ENCODE measurements around the gene CROCC2.

CROCC2 gene

DNA sequence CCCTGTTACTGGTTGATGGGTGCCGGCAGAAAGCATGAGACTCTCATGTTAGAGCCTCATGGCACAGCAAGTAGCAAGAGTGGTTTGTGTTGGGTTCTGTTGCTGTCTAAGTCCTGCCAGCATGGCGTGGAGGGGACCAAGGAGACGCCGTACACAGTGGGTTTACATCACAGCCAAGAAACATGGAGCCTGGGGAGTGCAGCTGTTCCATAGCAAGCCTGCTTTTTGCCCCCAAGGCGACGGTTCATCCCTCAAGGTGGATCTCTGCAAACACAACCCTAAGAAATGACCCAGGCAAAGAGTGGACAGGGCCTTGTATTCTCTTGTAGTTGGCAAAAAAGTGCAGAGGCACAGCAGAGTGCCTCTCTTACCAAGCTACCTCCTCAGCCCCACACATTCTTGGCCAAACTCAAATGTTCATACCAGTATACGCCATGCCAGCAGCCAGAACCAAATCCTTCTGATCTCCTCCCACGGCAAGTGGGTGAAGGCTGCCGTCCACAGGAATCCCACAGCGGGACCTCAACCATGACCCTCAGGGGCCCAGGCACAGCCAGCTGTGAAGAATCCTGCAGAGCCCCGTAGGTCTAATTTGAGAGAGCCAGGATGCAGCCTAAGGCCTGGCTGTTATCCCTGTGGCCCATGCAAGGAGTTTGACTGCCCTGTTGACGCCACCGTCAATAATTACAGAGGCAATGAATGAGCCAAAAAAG, 111.2 kb downstream of the CROCC2 start:
- Histone ChIP-seq H3K4me1 (ENCODE audit: control insufficient read depth in 1 of 2, insufficient read depth in 2 of 2, low read length in 2 of 2) (no peaks in the 10 kb centered on the region), H3K4me3 (ENCODE audit: low read depth in 1 of 2, low read length in 2 of 2) (no peak overlapping the region), H3K36me3 (ENCODE audit: control insufficient read depth in 1 of 2, insufficient read depth in 2 of 2, low read length in 2 of 2) (no peaks in the 10 kb centered on the region), H3K9me3 (ENCODE audit: control insufficient read depth in 1 of 2, low read length in 2 of 2) (no peaks in the 10 kb centered on the region), H3K27me3 (ENCODE audit: low read depth, low read length) (no peaks in the 10 kb centered on the region), H3K27ac (ENCODE audit: low read length) (no peak overlapping the region)

DNA sequence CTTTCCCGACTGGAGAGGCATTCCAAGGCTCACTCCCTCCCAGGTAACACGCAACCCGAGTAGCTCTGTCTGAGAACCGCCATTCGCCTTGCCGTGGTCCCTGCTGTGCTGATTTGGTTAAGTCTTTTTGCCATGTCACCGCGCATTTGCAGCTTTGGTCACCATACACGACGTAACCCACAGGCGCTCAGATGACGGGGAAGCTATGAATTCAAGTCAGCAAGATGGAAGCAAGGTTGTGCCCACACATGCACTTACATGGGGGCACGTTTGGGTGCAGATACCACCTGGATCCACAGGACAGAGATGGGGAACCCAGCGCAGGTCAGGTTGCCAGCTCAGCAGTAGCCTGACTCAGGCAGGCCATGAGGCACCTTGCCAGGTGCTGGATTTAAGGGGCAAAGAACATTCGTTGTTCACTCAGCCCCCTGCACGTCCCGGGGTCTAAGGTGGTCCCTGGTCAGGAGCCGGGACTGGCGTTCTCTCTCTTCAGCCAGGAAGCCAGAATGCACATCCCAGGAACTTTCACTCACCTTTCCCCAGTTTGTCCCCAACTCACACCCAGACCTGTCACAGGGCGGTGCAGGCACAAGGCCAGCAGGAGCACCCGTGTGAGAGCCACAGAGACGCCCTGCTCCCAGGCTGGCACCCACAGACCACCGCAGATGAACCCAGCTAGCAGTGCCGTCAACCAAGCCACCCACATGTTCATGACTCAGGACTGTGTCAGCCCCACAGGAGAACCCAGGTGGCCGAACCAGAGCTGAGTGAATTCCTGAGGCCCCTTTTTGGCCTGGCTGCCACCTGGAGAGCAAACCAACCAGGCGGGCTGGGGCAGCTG, 112.1 kb downstream of the CROCC2 start:
- no peaks in the 10 kb centered on the region for H3K36me3 ChIP-seq (ENCODE audit: control insufficient read depth in 1 of 2, insufficient read depth in 2 of 2, low read length in 2 of 2)
- H3K27me3 ChIP-seq (ENCODE audit: low read depth, low read length): no peaks in the 10 kb centered on the region
- H3K4me3 ChIP-seq (ENCODE audit: low read depth in 1 of 2, low read length in 2 of 2): no peak overlapping the region
- H3K27ac ChIP-seq (ENCODE audit: low read length): no peak overlapping the region
- H3K9me3 ChIP-seq (ENCODE audit: control insufficient read depth in 1 of 2, low read length in 2 of 2): no peaks in the 10 kb centered on the region
- no peaks in the 10 kb centered on the region for H3K4me1 ChIP-seq (ENCODE audit: control insufficient read depth in 1 of 2, insufficient read depth in 2 of 2, low read length in 2 of 2)

DNA sequence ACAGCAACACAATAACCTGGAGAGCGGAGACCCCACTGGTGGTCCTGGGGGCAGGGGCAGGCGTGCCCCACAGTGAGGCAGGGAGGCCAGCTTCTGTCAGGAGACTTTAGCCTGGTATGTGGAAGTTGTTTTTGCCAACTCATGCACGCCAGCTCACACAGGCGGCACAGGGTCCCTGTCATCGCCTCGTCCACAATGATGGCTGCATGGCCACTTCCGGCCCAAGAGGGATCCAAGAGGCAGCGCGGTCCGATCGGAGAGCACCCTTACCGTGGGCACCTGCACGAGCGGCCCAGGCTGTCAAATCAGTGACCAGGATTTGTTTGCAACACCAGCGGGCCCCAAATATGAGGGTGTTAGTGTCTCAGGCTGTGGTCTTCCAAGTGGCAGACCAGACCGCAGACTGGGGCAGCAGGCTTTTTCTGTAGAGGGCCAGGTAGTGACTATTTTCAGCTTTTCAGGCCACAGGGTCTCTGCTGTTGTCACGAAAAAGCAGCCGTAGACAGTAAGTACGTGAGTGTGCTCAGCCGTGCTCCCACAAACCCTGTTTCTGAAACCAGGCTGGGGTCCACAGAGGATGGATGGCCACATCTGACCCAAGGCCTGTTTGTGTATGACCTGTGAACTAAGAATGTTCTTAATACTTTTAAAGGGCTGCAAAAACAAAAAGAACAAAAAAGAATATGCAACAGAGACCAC, 113.5 kb downstream of the CROCC2 start:
- H3K27ac ChIP-seq (ENCODE audit: low read length): no peak overlapping the region
- H3K27me3 ChIP-seq (ENCODE audit: low read depth, low read length): no peaks in the 10 kb centered on the region
- no peaks in the 10 kb centered on the region for H3K4me1 ChIP-seq (ENCODE audit: control insufficient read depth in 1 of 2, insufficient read depth in 2 of 2, low read length in 2 of 2)
- no peaks in the 10 kb centered on the region for H3K36me3 ChIP-seq (ENCODE audit: control insufficient read depth in 1 of 2, insufficient read depth in 2 of 2, low read length in 2 of 2)
- no peaks in the 10 kb centered on the region for H3K9me3 ChIP-seq (ENCODE audit: control insufficient read depth in 1 of 2, low read length in 2 of 2)
- H3K4me3 ChIP-seq (ENCODE audit: low read depth in 1 of 2, low read length in 2 of 2): no peak overlapping the region

DNA sequence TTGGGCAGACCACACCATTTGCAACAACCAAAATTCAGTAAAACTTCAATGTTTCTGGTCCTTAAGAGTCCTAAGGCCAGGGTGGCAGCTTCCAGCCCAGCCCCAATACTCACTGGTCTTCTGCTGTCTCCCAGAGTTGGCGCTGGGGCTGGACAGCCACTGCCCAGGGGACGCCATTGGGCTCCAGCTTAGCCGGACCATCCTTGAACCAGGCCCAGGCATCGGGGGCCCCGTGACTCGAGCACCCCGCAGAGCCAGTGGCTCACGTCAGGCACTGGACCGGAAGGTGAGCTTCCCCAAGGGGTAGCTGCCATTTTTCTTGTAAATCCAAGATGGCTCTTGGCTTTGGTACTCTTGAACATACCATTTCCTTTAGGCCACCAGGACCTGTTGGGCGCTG, 114.1 kb downstream of the CROCC2 start:
- H3K27me3 ChIP-seq (ENCODE audit: low read depth, low read length): no peaks in the 10 kb centered on the region

DNA sequence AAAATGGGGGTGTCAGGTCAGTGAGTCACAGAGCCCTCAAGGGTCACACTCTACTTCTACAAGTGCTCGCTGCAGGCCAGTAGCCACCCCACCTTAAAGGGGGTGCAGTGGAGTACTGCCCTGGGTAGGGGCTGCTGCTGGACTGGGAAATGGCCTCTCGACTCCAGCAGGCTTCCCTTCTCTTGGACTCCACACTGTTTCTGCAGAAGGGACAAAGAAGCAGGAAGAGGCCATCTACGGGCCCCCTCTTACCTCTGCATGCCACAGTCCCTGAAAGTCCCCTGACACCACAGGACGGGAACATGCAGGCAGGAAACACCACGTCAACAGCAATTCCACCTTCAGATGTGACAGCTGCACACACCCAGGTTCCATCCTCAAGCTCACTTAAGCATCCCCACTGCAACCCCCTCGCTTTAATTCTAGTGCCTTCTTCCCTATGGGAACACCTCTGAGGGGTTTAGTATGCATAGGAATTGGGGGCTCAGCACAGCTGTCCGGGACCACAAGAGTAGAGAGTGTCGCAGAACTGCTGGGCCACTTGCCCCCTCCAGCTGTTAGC, 114.6 kb downstream of the CROCC2 start:
- no peak overlapping the region for H3K4me3 ChIP-seq (ENCODE audit: low read depth in 1 of 2, low read length in 2 of 2)
- peaks cover 7% of the 10 kb centered on the region in 2 donors for H3K9me3 ChIP-seq (ENCODE audit: control insufficient read depth in 1 of 2, low read length in 2 of 2)
- no peak overlapping the region for H3K27ac ChIP-seq (ENCODE audit: low read length)
- H3K27me3 ChIP-seq (ENCODE audit: low read depth, low read length): no peaks in the 10 kb centered on the region
- H3K36me3 ChIP-seq (ENCODE audit: control insufficient read depth in 1 of 2, insufficient read depth in 2 of 2, low read length in 2 of 2): no peaks in the 10 kb centered on the region
- no peaks in the 10 kb centered on the region for H3K4me1 ChIP-seq (ENCODE audit: control insufficient read depth in 1 of 2, insufficient read depth in 2 of 2, low read length in 2 of 2)

More for the DNA sequence above, 114.1 kb downstream of the CROCC2 start:
- Histone ChIP-seq H3K9me3 (ENCODE audit: control insufficient read depth in 1 of 2, low read length in 2 of 2) (peaks cover 2 to 4% of the 10 kb centered on the region in 2 donors), H3K4me3 (ENCODE audit: low read depth in 1 of 2, low read length in 2 of 2) (no peak overlapping the region), H3K27ac (ENCODE audit: low read length) (no peak overlapping the region), H3K4me1 (ENCODE audit: control insufficient read depth in 1 of 2, insufficient read depth in 2 of 2, low read length in 2 of 2) (no peaks in the 10 kb centered on the region), H3K36me3 (ENCODE audit: control insufficient read depth in 1 of 2, insufficient read depth in 2 of 2, low read length in 2 of 2) (no peaks in the 10 kb centered on the region)

DNA sequence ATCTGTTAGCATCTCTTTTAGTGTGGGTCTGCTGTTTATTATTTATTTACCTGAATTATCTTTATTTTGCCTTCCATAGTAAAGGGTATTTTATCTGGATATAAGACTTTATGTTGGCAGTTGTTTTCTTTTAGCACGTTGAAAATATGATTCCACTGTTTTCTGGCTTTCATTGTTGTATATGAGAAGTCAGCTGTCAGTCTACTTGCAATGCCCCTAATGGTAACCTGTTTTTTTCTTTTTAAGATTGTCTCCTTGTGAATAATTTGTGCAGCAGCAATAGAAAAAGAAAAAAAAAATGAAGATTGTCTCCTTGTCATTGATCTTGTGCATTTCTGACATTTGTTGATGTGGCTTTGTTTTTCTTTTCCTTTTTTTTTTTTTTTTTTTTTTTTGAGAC, 119.5 kb downstream of the CROCC2 start:
- Histone ChIP-seq H3K9me3 (ENCODE audit: control insufficient read depth in 1 of 2, low read length in 2 of 2) (peaks cover 12% of the 10 kb centered on the region in 2 donors), H3K36me3 (ENCODE audit: control insufficient read depth in 1 of 2, insufficient read depth in 2 of 2, low read length in 2 of 2) (no peaks in the 10 kb centered on the region), H3K27me3 (ENCODE audit: low read depth, low read length) (no peaks in the 10 kb centered on the region), H3K4me3 (ENCODE audit: low read depth in 1 of 2, low read length in 2 of 2) (peak overlapping the region in 1 of 2 donors; percentile 24), H3K4me1 (ENCODE audit: control insufficient read depth in 1 of 2, insufficient read depth in 2 of 2, low read length in 2 of 2) (no peaks in the 10 kb centered on the region), H3K27ac (ENCODE audit: low read length) (no peak overlapping the region)

DNA sequence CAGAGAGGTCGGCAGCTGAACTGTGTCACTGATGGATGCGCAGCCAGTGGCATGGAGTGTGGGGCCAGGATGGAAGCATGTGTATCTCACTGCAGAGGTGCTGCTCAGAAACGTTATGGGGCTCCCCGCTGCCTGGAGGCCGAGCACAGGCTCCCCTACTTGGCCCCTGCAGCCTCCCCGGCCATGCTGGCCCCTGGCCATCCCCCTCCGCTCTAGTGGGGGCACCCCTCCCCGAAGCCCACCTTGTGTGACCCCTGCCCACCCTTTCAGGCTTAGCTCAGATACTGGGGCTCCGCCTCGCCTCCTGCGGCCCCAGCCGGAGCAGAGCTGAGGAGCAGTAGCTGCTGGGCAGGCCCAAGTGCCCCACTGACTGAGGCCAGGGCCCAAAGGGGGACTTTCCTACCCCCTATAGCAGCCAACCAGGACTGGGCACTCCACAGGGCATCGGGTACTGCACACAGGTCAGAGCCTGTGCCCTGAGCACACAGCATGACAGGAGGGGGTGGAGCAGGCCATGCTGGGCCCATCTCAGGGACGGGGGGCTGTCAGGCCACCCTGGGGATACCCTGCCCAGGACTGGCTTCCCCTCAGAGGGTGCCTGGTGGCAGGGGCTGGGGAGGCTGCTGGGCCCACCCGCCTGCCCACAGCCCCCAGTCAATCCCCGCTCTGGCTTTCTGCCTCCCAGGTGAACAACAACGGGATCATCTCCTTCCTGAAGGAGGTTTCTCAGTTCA, 123.6 kb downstream of the CROCC2 start:
- Histone ChIP-seq H3K27me3 (ENCODE audit: low read depth, low read length) (no peaks in the 10 kb centered on the region), H3K27ac (ENCODE audit: low read length) (no peak overlapping the region), H3K36me3 (ENCODE audit: control insufficient read depth in 1 of 2, insufficient read depth in 2 of 2, low read length in 2 of 2) (peaks cover 0 to 4% of the 10 kb centered on the region in 2 donors), H3K9me3 (ENCODE audit: control insufficient read depth in 1 of 2, low read length in 2 of 2) (peaks cover 12% of the 10 kb centered on the region in 2 donors), H3K4me3 (ENCODE audit: low read depth in 1 of 2, low read length in 2 of 2) (no peak overlapping the region), H3K4me1 (ENCODE audit: control insufficient read depth in 1 of 2, insufficient read depth in 2 of 2, low read length in 2 of 2) (no peaks in the 10 kb centered on the region)

DNA sequence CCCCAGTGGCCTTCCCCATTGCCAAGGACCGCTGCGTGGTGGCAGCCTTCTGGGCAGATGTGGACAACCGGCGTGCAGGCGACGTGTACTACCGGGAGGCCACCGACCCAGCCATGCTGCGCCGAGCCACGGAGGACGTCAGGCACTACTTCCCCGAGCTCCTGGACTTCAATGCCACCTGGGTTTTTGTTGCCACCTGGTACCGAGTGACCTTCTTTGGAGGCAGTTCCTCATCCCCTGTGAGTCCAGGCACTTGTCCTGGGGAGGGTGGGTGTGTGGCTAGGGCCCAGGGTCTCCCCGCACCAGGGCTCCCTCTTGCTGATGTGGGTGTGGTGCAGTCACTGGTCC, 124.2 kb downstream of the CROCC2 start:
- Histone ChIP-seq H3K9me3 (ENCODE audit: control insufficient read depth in 1 of 2, low read length in 2 of 2) (peaks cover 8 to 9% of the 10 kb centered on the region in 2 donors), H3K4me1 (ENCODE audit: control insufficient read depth in 1 of 2, insufficient read depth in 2 of 2, low read length in 2 of 2) (no peaks in the 10 kb centered on the region), H3K27me3 (ENCODE audit: low read depth, low read length) (no peaks in the 10 kb centered on the region), H3K4me3 (ENCODE audit: low read depth in 1 of 2, low read length in 2 of 2) (no peak overlapping the region), H3K27ac (ENCODE audit: low read length) (no peak overlapping the region), H3K36me3 (ENCODE audit: control insufficient read depth in 1 of 2, insufficient read depth in 2 of 2, low read length in 2 of 2) (peaks cover 0 to 4% of the 10 kb centered on the region in 2 donors)

DNA sequence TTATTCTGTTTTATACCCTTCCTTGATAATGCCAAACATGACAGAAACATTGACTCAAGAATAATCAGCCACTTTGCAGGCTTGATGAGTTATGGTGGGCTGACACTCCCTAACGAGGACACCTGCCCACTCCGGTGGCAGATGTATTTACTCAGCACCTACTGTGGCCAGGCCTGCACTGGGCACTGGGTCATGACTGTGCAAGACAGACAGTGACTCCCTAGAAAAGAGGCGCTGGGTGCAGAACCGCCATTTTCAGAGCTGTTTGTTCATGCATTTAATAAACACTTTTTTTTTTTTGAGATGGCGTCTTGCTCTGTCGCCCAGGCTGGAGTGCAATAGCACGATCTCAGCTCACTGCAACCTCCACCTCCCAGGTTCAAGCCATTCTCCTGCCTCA, 124.7 kb downstream of the CROCC2 start:
- Histone ChIP-seq H3K4me1 (ENCODE audit: control insufficient read depth in 1 of 2, insufficient read depth in 2 of 2, low read length in 2 of 2) (no peaks in the 10 kb centered on the region), H3K27me3 (ENCODE audit: low read depth, low read length) (no peaks in the 10 kb centered on the region), H3K36me3 (ENCODE audit: control insufficient read depth in 1 of 2, insufficient read depth in 2 of 2, low read length in 2 of 2) (peaks cover 0 to 4% of the 10 kb centered on the region in 2 donors), H3K4me3 (ENCODE audit: low read depth in 1 of 2, low read length in 2 of 2) (no peak overlapping the region), H3K9me3 (ENCODE audit: control insufficient read depth in 1 of 2, low read length in 2 of 2) (peaks cover 4 to 5% of the 10 kb centered on the region in 2 donors), H3K27ac (ENCODE audit: low read length) (no peak overlapping the region)

DNA sequence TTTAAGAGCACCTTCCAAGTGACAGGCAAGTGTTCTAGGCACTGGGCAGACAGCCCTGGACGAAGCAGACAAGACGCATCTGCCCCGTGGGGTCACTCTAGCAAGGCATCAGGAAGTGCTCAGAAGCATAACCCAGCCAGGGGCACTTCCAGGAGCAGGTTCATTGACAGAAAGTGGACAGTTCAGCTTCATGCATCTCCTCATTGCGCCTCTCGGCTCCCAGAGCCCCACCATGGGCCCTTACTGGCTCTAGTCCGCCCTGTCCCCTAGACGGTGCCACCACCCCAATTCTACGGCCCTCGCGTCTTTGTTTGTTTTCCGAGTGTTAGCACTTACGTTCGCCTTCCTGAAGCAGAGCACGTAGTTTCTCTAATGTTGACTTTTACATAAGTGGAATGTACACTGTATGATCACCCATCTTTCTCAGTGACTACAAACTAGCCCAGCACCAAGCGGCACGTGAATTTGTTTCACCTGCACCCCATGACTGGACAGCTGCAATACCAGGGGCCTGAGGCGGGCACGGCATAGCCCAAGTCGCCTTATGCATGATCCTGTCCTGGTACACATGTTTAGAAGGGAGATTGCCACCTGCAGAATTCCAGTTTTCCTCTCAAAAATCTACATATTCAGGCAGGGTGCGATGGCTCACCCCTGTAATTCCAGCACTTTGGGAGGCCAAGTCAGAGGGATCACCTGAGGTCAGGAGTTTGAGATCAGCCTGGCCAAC, 125.5 kb downstream of the CROCC2 start:
- H3K4me3 ChIP-seq (ENCODE audit: low read depth in 1 of 2, low read length in 2 of 2): no peak overlapping the region
- H3K27ac ChIP-seq (ENCODE audit: low read length): no peak overlapping the region
- peaks cover 0 to 5% of the 10 kb centered on the region in 2 donors for H3K4me1 ChIP-seq (ENCODE audit: control insufficient read depth in 1 of 2, insufficient read depth in 2 of 2, low read length in 2 of 2)
- H3K9me3 ChIP-seq (ENCODE audit: control insufficient read depth in 1 of 2, low read length in 2 of 2): peaks cover 0 to 4% of the 10 kb centered on the region in 2 donors
- H3K27me3 ChIP-seq (ENCODE audit: low read depth, low read length): no peaks in the 10 kb centered on the region
- H3K36me3 ChIP-seq (ENCODE audit: control insufficient read depth in 1 of 2, insufficient read depth in 2 of 2, low read length in 2 of 2): peaks cover 0 to 4% of the 10 kb centered on the region in 2 donors
